HCT116 (cell line): Measurements from ENCODE around the gene ZNF154.

Experiments
- ELF1 ChIP-seq: IDR thresholded peaks from 2 replicates; pipeline ENCODE4 v1.6.1; 2012; ENCODE audit warnings: low read depth, borderline replicate concordance
- FOSL1 ChIP-seq: IDR thresholded peaks from 2 replicates; pipeline ENCODE4 v1.6.1; 2012; ENCODE audit warnings: low read depth
- MAX ChIP-seq: IDR thresholded peaks from 2 replicates; pipeline ENCODE4 v1.6.1; 2012
- POLR2A ChIP-seq: IDR thresholded peaks from 2 replicates; pipeline ENCODE4 v1.7.0; 2011; ENCODE audit warnings: borderline replicate concordance; ENCODE audit not compliant: insufficient read depth, insufficient read length; ENCODE audit errors: extremely low read depth
- ZNF274 ChIP-seq: fragments of 200-500 bp; sonication (Bioruptor generic); IDR thresholded peaks from 2 replicates; pipeline ENCODE4 v1.6.1; 2014; ENCODE audit warnings: mild to moderate bottlenecking, low read depth, low read length, inconsistent platforms
- TF ChIP-seq, protein P1 (sequence below), 3 experiments: fragments of 200-600 bp in 1 of 3; sonication (generic) in 1 of 3; IDR thresholded peaks in 2 of 3; conservative IDR thresholded peaks in 1 of 3; 2 replicates each; pipeline ENCODE4 v1.5.1; 2012 to 2017; ENCODE audit warnings: low read depth in 2 of 3, low read length in 2 of 3, antibody characterized with exemption in 1 of 3, borderline replicate concordance in 1 of 3, control low read depth in 1 of 3, mild to moderate bottlenecking in 1 of 3, mixed read lengths in 1 of 3, mixed run types in 1 of 3, moderate library complexity in 1 of 3; ENCODE audit not compliant: insufficient read depth in 1 of 3

- TF ChIP-seq POLR2A (no peak), MAX (no peak), ELF1 (no peak), FOSL1 (no peak), ZNF274 (no peak)
- TF ChIP-seq, protein P1, sequence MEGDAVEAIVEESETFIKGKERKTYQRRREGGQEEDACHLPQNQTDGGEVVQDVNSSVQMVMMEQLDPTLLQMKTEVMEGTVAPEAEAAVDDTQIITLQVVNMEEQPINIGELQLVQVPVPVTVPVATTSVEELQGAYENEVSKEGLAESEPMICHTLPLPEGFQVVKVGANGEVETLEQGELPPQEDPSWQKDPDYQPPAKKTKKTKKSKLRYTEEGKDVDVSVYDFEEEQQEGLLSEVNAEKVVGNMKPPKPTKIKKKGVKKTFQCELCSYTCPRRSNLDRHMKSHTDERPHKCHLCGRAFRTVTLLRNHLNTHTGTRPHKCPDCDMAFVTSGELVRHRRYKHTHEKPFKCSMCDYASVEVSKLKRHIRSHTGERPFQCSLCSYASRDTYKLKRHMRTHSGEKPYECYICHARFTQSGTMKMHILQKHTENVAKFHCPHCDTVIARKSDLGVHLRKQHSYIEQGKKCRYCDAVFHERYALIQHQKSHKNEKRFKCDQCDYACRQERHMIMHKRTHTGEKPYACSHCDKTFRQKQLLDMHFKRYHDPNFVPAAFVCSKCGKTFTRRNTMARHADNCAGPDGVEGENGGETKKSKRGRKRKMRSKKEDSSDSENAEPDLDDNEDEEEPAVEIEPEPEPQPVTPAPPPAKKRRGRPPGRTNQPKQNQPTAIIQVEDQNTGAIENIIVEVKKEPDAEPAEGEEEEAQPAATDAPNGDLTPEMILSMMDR (IDR thresholded peaks at IDR 0.05 in 2 of 3, conservative IDR thresholded peaks at IDR 0.05 in 1 of 3; ENCODE audit: borderline replicate concordance in 1 of 3, insufficient read depth in 1 of 3, low read depth in 2 of 3, low read length in 2 of 3): no peak
Measured at GRCh38 chr19:57747472-57747807, 38.4 kb upstream of the ZNF154 start.
